MCF 10A (cell line): ENCODE measurements around the gene HHIP. TPM values are rescaled to one million over a fixed set of nuclear protein-coding genes. Genes with fewer than 3 reads are reported as not detected.

Experiments
- BruUV-seq: library from RNA; stranded (reverse); fragments of 400-500 nt; replicated peaks from 2 replicates; lab custom pipeline; 2021; lab: Mats Ljungman, UMichigan
- CTCF ChIA-PET: fragments of 300-600 bp; sonication (Branson Sonifier 250); formaldehyde crosslinking; extraction: SDS; loops from one replicate; lab custom pipeline; 2021; ENCODE audit warnings: antibody characterized with exemption, inconsistent platforms; lab: Yijun Ruan, JAX
- POLR2A ChIA-PET: fragments of 300-600, 350-650 bp; sonication (Branson Sonifier 250); formaldehyde crosslinking; extraction: SDS; loops from one replicate; lab custom pipeline; 2020; ENCODE audit warnings: antibody characterized with exemption, inconsistent platforms; lab: Yijun Ruan, JAX
- DNase-seq: peaks from one replicate; pipeline ENCODE4 v3.0.0-alpha.2; 2018; ENCODE audit not compliant: unreplicated experiment
- H3K27ac Mint-ChIP-seq: one replicate; pipeline ENCODE4 v1.8.0; 2022; ENCODE audit warnings: mild to moderate bottlenecking, low read depth, mixed read lengths; ENCODE audit not compliant: unreplicated experiment
- H3K27me3 Mint-ChIP-seq: one replicate; pipeline ENCODE4 v1.8.0; 2022; ENCODE audit warnings: mixed read lengths; ENCODE audit not compliant: insufficient read depth, unreplicated experiment
- H3K36me3 Mint-ChIP-seq: one replicate; pipeline ENCODE4 v1.8.0; 2022; ENCODE audit warnings: mild to moderate bottlenecking, moderate library complexity, mixed read lengths; ENCODE audit not compliant: insufficient read depth, unreplicated experiment
- H3K4me1 Mint-ChIP-seq: one replicate; pipeline ENCODE4 v1.8.0; 2022; ENCODE audit warnings: mixed read lengths; ENCODE audit not compliant: insufficient read depth, unreplicated experiment
- H3K4me3 Mint-ChIP-seq: one replicate; pipeline ENCODE4 v1.8.0; 2022; ENCODE audit warnings: mild to moderate bottlenecking, moderate library complexity, mixed read lengths; ENCODE audit not compliant: unreplicated experiment
- H3K9me3 Mint-ChIP-seq: one replicate; pipeline ENCODE4 v1.8.0; 2022; ENCODE audit warnings: mixed read lengths; ENCODE audit not compliant: unreplicated experiment
- intact Hi-C: fragments of 100-400 bp; cut with micrococcal nuclease; formaldehyde crosslinking; loops from 2 replicates; pipeline ENCODE4 v1.14.1; 2022
- total RNA-seq: library from RNA; stranded (reverse); gene quantifications from 2 replicates; pipeline ENCODE4 v1.2.3, GENCODE V29; 2022
- TF ChIP-seq, protein P1 (sequence below): fragments of 200-600 bp; IDR thresholded peaks from one replicate; pipeline ENCODE4 v1.8.0; 2022; ENCODE audit warnings: antibody characterized with exemption, mild to moderate bottlenecking; ENCODE audit not compliant: unreplicated experiment

The HHIP gene
- total RNA-seq, 1 experiment from 2014 or later = 0.12 TPM

DNA sequence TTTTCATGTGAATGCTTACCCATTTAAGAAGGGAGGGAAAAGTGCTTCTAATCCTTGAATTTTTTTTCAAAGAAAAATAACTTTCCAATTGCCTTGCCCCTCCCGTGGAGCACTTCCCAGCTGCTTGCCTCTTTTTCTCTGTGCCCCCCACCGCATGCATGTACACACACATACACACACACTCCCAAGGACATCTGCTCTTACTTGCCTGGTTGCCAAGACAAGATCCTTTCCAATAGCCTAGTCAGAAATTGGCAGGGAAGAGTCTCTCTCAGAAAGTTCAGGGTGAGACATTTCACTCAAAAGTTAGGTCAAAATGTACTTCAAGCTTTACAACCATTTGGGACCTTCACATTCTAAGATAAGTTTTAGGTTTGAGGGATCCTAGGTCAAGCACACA is 10.9 kb downstream of the HHIP start:
- H3K27ac Mint-ChIP-seq = no peak overlapping the region
- TF ChIP-seq, protein P1, sequence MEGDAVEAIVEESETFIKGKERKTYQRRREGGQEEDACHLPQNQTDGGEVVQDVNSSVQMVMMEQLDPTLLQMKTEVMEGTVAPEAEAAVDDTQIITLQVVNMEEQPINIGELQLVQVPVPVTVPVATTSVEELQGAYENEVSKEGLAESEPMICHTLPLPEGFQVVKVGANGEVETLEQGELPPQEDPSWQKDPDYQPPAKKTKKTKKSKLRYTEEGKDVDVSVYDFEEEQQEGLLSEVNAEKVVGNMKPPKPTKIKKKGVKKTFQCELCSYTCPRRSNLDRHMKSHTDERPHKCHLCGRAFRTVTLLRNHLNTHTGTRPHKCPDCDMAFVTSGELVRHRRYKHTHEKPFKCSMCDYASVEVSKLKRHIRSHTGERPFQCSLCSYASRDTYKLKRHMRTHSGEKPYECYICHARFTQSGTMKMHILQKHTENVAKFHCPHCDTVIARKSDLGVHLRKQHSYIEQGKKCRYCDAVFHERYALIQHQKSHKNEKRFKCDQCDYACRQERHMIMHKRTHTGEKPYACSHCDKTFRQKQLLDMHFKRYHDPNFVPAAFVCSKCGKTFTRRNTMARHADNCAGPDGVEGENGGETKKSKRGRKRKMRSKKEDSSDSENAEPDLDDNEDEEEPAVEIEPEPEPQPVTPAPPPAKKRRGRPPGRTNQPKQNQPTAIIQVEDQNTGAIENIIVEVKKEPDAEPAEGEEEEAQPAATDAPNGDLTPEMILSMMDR = no peak
- no peaks in the 10 kb centered on the region for H3K36me3 Mint-ChIP-seq
- intact Hi-C loops = no loop called here
- H3K4me1 Mint-ChIP-seq = no peaks in the 10 kb centered on the region
- DNase-seq = no peak
- no TSS peak for BruUV-seq
- no peaks in the 10 kb centered on the region for H3K9me3 Mint-ChIP-seq
- POLR2A ChIA-PET = no interaction called here
- CTCF ChIA-PET = no interaction called here
- no peaks in the 10 kb centered on the region for H3K27me3 Mint-ChIP-seq
- H3K4me3 Mint-ChIP-seq = no peak overlapping the region

DNA sequence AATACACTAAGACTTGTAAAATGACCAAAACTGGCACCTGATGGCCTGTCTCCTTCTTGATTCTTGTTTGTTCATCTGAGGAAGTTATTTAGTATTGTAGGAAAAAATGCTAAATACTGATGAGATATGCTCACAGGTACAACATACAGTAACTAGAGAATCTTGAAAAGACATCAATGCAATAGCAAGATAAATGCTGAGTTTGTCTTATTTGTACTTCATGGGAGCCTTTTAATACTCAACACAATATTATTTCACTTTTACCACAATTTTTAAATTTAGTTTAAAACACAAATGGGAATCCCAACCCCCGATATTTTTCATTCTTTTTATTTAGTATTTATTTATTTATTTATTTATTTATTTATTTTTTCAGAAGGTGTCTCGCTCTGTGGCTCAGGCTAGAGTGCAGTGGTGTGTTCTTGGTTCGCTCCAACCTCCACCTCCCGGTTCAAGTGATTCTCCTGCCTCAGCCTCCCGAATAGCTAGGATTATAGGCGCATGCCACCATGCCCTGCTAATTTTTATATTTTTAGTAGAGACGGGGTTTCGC is 12.1 kb downstream of the HHIP start:
- no peaks in the 10 kb centered on the region for H3K36me3 Mint-ChIP-seq
- ChIA-PET POLR2A (no interaction called here), CTCF (interaction anchor here (0.9 kb wide), 1 partner anchor 484 kb away, joined by 3 read pairs; no protein-coding TSS in a partner anchor)
- no peaks in the 10 kb centered on the region for H3K4me1 Mint-ChIP-seq
- no peaks in the 10 kb centered on the region for H3K9me3 Mint-ChIP-seq
- H3K27ac Mint-ChIP-seq = no peak overlapping the region
- BruUV-seq = no TSS peak
- intact Hi-C loops = no loop called here
- no peak overlapping the region for H3K4me3 Mint-ChIP-seq
- no peaks in the 10 kb centered on the region for H3K27me3 Mint-ChIP-seq
- no peak for DNase-seq
- TF ChIP-seq, protein P1 = no peak

DNA sequence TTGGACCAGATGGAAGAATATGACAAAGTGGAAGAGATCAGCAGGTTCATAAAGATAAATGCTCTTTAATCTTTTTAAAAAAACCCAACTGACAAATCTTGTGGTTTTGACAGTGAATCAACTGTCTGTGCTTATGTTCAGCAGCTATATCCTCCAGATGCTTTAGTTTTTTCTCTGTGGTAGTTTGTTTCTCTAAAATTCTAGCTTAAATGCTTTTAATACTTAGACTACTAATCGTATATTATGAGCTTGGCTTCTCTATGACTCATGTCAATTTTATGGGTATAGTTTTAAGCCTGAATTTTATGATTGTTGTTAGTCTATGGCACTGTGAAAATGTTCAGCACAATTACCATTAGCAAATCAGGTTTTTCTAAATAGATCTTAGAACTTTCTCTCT is 12.9 kb downstream of the HHIP start:
- Mint-ChIP-seq H3K4me1 (no peaks in the 10 kb centered on the region), H3K27me3 (no peaks in the 10 kb centered on the region), H3K27ac (no peak overlapping the region), H3K9me3 (no peaks in the 10 kb centered on the region), H3K36me3 (no peaks in the 10 kb centered on the region), H3K4me3 (no peak overlapping the region)
- POLR2A ChIA-PET = no interaction called here
- CTCF ChIA-PET = no interaction called here
- TF ChIP-seq, protein P1 = no peak
- BruUV-seq = no TSS peak
- intact Hi-C loops = no loop called here
- no peak for DNase-seq

DNA sequence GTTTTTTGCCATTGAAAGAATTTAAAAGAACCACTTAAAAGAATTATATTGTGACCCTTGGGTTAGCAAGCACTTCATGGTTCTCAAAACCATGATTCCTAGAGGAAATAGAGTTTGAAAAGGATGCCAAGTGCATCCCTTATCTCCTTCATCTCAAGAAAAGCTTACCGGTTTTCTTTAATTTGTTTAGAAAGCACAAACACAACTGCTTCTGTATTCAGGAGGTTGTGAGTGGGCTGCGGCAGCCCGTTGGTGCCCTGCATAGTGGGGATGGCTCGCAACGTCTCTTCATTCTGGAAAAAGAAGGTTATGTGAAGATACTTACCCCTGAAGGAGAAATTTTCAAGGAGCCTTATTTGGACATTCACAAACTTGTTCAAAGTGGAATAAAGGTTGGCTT is 13.5 kb downstream of the HHIP start:
- no peaks in the 10 kb centered on the region for H3K27me3 Mint-ChIP-seq
- BruUV-seq = no TSS peak
- no peak overlapping the region for H3K4me3 Mint-ChIP-seq
- intact Hi-C loops = no loop called here
- no peaks in the 10 kb centered on the region for H3K36me3 Mint-ChIP-seq
- no peak for DNase-seq
- H3K27ac Mint-ChIP-seq = no peak overlapping the region
- no peaks in the 10 kb centered on the region for H3K4me1 Mint-ChIP-seq
- POLR2A ChIA-PET = no interaction called here
- no peaks in the 10 kb centered on the region for H3K9me3 Mint-ChIP-seq
- TF ChIP-seq, protein P1 = no peak
- CTCF ChIA-PET = no interaction called here
